GM21390 (cell line): ENCODE measurements around the gene ZMYM2.
A peak's percentile ranks its signal among the peaks of the same experiment; 100 is the strongest.

ENCODE experiments used
- ATAC-seq: cut with Tn5 transposase; IDR thresholded peaks from one replicate; pipeline ENCODE4 v1.9.1; 2021; ENCODE audit not compliant: unreplicated experiment

ZMYM2 gene

DNA sequence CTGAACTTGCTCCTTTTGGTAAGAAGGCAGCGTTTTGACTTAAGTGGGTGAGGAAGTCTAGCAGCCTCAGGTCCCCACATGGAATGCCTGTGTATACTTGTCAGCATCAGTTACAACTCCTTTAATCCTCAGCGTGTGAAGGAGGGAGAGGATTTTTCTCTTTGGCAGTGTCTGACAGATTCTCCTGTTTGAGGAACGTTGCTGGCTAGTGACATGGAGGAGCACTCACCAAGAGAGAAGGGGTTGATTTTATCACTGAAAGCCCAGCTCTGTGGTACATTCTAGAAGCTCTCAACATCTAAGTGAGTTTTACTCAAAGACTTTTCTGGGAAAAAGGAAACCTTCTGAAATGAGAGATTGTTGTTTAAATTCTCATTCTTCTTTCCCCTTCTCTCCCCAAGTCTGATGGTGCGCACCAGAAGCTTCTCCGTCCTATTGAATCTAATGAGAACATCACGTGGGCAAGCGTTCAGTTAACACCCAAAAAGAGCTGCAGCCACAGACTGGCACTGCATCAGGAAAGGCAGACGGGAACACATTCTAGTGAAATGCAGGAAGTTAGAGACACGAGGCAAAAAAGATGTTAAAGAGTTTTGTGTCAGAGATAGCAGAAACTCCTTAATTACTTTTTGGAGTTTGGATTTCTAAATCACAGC lies 144.1 kb downstream of the ZMYM2 start:
- ATAC-seq = no peak

DNA sequence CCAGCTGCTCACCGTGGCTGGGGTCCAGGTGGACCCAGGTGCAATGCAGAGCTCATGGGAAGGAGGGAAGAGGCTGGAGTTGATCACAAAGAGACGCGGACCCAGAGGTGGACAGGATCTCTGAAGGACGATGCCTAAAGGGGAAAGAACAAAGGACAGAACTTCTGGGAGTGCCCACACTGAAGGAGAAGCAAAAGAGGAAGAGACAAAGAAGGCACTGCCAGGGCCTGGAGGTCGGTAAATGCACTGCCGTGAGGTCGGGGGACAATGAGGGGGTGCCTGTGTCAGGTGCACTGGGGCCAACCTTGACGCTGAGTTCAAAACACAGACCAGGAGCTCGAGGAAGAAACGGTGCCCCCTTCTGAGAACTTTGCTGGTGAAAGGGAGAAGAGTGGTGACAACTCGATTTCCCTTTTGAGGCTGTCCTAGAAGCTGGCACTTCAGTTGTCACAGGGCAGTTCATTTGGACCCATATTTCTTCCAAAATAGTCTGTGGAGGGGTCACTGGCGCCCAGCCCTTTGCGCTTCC lies 146.7 kb downstream of the ZMYM2 start:
- no peak for ATAC-seq

DNA sequence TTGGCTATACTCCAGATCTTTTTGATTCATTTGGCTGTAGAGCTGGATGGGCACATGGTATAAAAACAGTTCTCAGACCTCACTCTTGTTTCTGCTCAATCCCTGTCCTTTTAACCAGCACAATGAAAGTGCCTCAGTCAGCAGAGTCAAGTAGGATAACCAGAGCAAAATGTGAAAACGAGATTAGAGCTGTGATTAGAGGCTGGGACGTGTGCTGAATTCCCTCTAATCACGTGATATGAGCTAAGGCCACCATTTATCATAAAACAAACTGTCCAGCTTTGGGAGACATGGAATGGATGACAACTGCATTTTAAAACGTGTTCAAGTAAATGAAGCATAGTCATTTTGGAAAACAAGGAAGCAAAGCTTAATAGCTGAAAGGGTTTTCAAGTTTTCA lies 148.2 kb downstream of the ZMYM2 start:
- ATAC-seq = no peak

DNA sequence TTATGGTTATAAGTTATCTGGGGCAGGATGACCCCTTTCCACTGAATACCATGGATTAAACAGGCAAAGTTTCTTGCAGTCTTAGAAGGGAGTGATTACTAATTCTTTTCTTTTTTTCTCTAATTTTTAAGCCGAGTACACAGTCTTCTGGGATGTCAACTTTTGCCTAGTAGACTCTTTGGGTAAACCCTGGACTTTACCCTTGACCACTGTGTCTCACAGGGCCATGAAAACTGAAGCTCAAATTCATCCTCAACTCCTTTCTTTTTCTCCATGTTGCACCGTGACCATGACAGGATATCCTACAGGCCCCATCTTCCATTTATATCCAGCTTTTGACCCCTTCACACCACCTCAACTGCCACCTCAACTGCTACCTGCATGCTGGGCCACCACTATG lies 150.5 kb downstream of the ZMYM2 start:
- ATAC-seq = no peak

DNA sequence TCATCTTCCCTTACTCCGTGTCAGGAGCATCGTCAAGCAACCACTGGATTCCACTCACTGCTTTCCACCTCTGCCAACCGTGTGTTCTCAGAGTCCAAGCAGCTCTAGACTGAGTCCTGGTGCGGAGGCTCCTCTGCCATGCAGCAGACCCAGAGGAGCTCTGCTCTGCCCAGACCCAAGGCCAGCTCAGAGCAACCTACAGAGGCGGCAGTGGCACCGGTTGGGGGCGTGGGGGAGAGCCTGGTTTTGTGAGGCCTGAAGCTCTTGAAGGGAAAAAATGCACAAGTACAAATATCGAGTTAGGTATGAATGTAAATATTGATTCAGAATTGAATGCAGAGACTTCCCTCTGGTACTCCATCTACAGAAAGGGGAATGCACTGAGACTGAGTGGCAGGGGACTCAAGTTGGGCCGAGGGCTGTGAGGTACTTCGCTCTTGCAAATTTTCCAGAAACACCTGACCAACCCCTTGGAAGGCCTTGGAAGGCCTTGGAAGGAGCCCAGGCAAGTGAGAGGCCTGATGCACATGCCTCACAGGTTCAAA lies 155.6 kb downstream of the ZMYM2 start:
- no peak for ATAC-seq

DNA sequence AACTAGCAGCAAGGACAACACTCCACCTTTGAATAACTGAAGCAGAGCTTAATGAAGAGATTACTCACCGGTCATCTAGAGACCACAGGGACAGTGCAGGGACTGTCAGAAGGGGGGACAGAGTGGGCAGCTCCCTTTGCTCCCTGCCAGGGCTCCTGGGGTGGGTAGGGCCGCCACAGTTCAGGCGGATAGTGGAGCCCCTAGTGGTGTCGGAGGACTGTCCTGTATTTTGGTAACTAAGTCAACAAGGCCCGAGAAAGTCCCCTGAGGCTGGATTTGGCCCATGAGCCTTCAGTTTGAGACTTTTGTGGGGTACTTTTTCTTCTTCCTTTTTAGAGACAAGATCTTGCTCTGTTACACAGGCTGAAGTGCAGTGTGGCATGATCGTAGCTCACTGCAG lies 157.7 kb downstream of the ZMYM2 start:
- ATAC-seq = no peak

DNA sequence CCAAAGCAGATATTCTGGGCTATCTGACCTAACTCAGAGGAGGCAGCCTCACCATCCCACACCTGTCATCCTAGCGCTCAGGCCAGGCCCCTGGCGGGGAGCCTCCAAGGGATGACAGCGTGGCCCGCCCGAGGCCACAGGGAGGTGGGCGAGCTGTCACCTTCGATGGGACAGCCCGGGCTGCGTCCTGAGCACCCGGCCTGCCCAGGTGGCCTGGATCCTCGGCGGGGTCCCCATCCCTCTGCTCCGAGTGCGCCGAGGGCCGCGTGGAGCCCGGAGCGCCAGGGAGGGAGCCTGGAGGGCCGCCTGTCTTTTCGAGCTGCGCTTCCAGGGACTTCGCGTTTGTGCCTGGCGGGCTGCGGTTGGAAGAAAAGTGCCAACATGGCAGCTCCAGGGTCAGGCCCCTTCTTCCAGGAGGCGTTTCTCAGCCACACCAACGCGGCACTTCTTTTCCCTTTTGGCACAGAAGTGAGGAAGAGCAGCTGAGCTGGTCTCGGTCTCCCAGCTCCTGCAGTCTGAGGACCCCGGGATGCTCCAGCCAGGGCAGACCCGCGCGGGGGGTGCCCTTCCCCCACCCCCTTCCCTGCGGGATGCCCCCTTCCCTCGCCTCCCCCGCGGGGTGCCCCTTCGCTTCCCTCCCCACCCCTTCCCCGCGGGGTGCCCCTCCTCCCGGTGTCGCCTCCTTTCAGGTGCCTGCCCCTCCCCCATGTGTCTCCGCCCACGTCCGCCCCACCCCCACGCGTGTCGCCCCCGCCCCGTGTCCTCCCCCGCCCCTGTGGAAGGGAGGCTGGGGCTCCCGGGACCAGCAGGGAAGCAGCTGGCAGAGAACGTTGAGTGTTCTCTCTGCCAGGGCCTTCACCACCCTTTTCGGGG lies 160.0 kb downstream of the ZMYM2 start:
- peak; percentile 29 for ATAC-seq

DNA sequence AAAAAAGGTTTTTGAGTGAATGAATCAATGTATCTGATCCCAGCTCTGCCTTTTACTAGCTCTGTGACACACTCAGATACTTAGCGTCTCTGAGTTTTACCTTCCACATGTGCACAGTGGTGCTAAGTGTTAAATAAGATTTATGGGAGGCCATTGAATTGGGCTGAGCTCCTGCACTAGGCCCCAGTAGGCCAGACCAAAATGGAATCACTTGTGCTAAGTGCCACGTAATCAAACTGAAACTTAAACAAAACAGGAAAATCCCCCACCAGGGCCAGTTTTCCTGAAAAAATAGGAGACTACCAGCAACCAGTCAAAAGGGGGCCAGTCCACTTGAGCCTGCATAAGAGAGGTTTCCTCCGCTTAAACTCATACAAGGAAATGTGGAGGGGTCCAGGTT lies 161.4 kb downstream of the ZMYM2 start:
- no peak for ATAC-seq

DNA sequence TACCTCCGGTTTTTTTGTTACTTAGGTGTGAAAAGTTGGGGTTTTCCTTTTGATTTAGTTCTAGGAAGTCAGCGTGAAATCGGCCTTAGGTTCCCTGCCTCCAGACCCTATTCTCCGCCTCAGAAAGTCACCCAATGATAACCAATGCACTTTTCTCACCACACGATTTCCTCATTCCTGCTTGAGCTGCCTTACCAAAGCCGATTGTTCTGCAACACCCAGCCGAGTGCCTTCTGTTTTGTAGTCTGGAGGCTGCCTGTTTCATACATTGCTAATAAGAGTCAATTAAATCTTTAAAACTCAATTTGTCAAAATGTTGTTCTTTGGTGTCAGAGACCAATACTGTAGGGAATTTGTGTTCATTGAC lies 162.6 kb downstream of the ZMYM2 start:
- ATAC-seq = no peak

DNA sequence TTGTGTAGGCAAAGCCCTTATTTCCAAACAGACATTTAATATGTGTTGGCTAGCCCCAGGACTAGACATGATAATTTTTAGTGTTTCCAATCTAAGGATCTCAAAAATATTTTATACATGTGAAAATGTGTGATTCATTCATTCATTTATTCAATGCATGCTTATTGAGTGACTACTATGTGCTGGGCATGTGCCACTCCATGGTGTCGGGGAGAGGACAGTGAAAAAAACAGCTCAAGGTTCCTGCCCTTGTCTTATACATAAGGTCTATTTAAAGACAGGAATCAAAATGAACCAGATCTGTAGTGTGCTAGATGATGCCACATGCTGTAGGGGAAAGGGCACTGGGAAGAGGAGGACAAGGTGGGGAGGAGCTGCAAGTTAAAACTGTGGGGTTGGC lies 165.8 kb downstream of the ZMYM2 start:
- ATAC-seq = no peak

DNA sequence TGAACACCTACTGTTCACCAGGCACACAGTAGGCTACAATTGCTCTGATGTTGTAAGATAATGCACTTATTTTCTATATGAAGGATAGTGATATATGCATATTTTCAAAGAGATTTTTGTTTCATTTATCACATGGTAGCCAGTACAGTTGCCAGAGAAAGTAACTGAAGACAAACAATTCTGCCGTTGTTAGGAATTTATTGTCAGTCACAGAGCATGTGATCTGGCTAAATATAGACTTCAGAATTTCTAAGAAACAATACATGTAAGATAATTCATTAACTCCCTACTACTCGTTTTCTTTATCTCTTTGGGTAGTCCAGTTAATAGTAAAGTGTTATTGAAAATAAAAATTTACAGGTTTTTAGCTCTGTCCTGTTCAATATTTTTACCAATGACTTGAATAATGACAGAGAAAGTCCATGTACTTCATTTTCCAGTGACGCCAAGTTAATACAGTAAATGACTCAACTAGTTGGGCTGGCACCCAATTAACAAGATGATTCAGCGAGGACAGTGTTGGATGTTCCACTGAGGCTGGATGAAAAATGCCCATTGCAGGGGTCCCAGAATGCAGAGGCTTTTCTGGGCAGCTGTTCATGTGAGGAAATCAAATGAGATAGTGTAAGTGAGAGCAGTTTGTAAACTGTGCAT lies 166.7 kb downstream of the ZMYM2 start:
- no peak for ATAC-seq

DNA sequence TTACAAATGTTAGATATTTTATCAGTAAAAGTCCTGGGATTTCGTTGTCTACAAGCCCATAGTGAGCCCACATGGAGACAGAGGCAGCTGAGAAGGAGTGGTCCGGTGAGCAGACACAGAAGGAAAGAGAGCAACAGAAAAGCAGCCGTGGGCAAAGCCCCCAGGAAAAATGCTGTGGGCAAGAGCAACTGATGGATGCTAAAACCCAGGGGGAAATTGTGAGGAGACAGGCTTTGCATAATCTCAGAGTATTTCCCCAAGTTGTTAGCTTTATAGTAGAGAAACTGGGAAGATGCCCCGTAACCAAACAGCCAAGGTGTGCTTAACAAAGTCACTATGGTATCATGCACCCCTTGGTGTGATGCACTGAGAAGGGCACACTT lies 167.2 kb downstream of the ZMYM2 start:
- ATAC-seq = no peak

DNA sequence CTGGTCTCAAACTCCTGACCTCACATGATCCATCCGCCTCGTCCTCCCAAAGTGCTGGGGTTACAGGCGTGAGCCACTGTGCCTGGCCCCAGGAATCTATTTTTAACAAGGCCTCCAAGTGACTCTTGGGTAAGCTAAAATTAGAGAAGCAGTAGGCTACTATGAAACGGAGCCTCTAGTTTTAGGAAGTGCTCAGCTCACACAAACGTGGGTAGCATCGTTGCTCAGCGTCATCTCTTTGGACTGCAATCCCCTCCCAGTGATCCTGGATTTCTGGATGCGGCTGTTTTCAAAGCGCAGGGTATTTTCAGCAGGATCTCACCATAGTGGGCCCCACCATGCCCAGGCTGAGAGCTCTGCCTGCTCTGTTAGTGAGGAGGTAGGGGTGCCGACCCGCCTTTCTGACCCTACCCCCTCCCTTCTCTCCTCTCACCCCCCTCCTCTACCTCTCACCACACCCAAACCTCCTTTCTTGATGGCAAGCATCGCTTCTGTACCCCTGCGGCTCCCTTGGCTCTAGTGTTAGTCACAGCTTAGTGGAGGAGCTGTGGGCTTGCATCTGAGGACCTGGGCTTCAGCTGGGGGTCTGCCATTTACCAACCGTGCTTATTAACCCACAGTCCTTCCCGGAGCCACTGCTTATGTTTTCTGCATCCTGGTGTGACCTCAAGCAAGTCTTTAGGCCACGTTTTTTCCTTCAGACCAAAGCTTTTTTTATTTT lies 168.2 kb downstream of the ZMYM2 start:
- ATAC-seq = no peak

DNA sequence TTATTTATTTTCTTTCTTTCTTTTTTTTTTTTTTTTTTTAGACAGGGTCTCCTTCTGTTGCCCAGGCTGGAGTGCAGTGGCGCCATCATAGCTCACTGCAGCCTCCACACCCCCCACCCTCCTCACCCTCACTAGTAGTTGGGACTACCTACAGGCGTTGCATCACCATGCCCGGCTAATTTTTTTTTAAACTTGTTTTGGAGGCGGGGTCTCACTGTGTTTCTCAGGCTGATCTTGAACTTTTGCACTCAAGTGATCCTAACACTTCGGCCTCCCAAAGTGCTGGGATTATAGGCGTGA lies 168.7 kb downstream of the ZMYM2 start:
- ATAC-seq = peak; percentile 23

DNA sequence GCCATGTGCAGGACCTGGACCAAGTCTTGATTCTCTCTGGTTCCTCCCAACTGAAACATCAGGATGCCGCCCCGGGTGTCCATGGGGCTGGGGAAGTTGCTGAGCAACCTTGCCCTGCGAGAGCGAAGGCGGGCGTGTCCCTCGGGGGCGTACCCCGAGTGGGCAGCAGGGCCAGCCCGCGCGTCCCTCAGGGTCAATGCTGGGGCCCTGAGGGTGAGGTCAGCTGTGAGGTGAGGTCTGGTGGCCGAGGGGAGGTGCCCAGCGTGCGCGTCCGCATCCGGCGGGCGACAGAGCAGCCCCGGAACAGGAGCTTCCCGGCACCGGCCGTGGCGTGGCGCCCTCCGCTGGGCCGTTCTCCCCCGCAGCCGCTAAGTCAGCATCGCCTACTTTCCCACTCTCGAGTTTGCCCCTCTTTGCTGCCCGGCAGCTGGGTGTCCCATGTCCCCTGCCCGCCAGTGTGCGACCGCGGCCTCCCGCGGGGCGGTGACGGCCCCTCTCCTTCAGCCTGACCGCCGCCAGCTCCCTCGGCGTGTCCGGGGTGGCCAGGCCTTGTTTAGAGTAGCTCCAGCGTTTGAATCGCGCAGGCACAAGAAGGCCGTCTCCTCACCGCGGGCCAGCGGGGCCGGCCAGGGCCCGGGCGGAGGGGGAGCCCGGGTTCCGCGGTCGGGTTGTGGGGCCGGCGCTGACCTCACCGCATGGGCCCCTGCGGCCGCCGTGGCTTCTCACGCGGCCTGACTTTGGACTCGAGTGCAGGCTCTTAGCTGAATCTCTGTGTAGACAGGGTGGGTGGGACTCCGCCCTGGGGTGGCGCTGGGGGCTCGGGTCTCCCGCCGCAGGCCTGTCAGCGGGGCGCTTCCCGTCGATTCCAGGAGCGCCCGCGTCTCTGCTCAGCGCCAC lies 169.3 kb downstream of the ZMYM2 start:
- ATAC-seq = peak; percentile 70

DNA sequence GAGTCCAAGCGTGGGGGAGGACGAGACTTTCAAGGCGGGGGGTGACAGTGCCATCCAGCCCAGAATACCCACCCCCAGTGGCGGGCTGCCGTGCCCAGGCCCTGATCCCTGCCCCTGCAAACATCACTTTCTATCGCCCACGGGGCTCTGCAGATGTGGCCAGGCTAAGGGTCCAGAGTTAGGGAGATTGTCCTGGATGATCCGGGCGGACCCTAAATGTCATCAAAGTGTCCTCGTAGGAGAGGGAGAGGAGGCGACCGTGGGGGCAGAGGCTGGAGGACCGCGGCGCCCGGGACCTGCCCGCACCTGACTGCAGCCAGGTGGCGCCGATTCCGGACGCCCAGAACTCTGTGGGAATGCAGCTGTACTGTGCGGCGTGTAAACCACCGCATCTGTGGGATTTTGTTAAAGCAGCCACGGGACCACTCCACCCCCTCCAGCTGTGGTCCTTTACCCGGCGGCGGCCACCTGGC lies 170.0 kb downstream of the ZMYM2 start:
- no peak for ATAC-seq

DNA sequence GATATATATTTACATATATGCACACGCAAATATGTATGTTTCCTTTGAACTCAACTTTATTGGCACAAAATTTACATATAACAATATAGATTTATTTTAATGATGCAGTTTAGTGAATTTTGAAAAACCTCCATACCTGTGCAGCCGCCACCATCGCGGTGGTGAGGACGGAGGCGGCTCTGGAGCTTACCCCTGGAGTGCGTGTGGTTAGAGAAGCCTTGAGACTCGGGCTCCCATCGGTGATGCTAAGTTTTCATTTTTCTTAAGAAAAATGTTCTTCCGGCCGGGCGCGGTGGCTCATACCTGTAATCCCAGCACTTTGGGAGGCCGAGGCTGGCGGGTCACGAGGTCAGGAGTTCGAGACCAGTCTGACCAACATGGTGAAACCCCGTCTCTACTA lies 170.5 kb downstream of the ZMYM2 start:
- no peak for ATAC-seq

DNA sequence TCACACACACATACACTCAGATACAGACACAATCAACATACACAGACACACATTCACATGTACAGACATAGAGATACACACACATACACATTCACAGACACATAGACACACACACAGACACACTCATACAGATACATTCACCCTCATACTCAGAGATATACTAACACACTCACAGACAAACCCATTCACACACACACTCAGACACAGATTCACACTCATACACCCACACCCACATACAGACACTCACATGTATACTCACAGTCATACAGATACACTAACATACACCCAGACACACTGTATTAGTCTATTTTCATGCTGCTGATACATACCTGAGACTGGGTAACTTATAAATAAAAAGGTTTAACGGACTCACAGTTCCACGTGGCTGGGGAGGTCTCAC lies 171.5 kb downstream of the ZMYM2 start:
- no peak for ATAC-seq

DNA sequence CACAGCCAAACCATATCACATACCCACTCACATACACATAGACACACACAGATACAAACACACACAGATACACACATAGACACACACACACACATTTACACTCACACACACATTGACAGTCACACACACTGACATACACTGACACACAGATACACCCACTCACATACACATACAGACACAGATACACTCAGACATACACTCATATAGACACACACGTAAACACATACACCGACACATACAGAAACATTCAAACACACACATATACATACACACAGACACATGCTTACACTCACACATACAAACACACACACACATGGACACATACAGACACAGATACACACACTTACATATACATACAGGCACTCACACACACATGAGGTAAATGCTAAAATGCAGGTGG lies 172.1 kb downstream of the ZMYM2 start:
- ATAC-seq = no peak
